ENCODE results near the gene GABBR2.

DNA sequence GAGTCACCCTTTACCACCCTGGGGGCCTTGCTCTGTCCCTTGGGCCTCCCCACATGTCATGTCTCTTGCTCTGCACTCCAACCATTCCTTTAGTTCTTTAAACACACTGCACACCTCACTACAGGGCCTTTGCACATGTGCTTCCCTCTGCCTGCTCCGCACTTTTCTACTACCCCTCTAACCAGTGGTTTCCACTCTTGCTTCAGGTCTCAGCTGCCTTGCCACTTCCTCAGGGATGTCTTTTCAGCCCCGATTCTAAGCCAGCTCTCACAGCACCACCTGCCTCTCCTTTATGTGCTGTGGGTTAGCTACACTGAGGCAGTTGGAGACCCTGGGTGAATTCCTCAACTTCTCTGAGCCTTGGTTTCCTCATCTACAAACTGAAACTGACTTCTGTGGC lies 34.6 kb upstream of the GABBR2 start:
- TF ChIP-seq, protein P1, sequence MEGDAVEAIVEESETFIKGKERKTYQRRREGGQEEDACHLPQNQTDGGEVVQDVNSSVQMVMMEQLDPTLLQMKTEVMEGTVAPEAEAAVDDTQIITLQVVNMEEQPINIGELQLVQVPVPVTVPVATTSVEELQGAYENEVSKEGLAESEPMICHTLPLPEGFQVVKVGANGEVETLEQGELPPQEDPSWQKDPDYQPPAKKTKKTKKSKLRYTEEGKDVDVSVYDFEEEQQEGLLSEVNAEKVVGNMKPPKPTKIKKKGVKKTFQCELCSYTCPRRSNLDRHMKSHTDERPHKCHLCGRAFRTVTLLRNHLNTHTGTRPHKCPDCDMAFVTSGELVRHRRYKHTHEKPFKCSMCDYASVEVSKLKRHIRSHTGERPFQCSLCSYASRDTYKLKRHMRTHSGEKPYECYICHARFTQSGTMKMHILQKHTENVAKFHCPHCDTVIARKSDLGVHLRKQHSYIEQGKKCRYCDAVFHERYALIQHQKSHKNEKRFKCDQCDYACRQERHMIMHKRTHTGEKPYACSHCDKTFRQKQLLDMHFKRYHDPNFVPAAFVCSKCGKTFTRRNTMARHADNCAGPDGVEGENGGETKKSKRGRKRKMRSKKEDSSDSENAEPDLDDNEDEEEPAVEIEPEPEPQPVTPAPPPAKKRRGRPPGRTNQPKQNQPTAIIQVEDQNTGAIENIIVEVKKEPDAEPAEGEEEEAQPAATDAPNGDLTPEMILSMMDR (IDR thresholded peaks at IDR 0.05), result no peak
- TF ChIP-seq POLR2A (IDR thresholded peaks at IDR 0.05), result no peak

All from uterus (tissue), 2 donors.